NCI-H1105 treated with DMSO at 0.1 percent for 48 hours (cell line): Measurements from ENCODE around the gene GINS1.
"Not testable (repeated sequence)": the region's sequence is repeated elsewhere in the genome, so short reads cannot be mapped to it uniquely, and the experiment has no call there.

ENCODE experiments used
- DNase-seq: peaks from one replicate; lab custom pipeline; 2025; lab: John Stamatoyannopoulos, UW

Gene GINS1

GRCh38 chr20:25454153-25454900 is 46.9 kb downstream of the GINS1 start:
- DNase-seq: no peak

DNA sequence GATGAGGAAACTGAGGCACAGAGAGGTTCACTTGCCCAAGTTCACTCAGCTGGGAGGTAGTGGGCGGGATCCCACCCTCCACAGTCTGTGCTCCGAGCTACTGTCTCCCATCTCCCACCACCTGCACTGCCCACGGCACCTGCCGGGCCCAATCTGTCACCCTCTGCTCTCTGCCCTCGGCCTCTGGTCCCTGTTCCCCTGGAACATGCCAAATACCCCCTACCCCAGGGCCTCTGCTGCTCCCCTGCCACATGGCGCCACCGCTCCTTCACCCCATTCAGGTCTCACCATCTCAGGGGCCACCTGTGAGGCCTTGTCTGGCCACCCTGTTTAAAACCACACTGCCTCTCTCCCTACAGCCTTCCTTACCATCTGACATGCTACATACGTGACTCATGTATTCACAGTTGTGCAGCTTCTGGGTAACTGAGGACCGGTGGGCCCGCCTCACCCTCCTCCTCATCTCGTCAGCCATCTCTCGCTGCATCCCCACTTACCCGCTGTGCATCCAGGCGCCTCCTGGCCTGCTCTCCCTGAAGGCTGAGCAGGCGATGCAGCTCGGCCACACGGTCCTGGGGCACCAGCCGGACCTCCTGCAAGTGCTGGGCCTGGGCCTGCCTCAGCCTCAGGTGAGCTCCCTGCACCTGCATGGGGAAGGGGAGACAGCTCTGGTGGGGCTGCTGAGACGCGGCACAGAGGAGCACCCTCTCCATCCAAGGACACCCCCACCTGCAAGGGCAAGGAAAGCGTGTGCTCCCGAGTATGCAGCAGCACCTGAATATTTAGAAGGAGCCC is 50.6 kb downstream of the GINS1 start:
- DNase-seq: no peak

DNA sequence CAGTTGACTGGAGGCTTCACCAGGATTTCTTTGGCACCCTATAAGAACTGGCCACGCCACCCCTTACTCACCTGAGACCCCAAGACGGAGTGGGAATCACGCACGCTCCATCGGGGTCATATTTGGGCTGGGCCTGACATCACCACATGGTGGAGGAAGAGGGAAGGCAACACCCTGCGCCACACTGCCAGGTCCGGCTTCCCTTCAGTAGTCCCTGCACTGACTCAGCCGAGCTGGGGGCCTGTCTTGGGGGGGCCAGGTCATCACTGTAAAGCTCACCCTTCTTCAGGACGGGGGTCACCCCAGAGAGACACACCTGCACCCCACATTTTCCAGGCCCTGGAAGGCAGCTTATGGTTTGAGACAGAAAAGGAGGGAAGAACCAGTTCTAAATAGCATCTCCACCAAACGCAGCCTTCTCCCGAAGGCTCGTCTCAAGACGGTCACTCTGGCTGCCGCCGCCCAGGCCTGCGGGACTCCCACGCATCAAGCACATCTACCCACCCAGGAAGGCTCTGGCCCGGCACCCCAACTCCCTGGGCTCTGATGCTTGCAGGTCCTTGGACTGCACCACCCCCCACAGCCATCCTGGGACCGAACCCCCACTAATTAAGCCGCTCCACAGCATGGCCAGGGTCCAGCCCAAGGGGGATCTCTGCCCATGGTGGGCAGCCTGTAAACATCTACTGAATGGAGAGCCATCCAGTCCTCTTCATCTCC is 51.8 kb downstream of the GINS1 start:
- DNase-seq: no peak

DNA sequence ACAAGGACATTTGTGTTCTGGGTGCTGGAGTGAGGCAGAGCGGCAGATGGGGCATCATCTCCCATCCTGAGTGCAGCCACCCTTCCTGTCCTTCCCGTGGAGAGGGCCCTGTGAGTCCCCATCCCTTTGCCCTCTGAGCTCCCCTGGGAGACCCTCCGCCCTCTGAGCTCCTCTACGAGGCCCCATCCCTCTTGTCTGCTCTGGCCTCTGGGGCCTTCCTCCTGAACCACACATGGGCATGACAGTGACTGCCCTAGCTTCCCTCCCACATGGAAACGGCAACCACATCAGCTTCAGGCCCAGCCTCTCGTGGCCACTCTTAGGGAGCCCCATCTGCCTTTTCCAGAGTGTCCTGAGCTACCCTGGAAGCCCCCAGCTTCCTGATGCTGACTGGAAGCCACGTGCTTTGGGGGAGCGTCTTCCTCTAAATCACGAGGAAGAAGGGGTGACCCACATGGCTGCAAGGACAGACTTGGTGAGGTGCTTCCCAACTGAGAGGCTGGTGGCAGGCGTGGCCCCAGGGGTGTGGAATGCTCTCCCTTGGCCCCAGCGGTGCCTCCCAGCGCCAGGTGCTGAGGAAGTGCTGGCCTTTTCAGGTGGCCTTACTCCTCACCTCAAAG is 52.6 kb downstream of the GINS1 start:
- no peak for DNase-seq

DNA sequence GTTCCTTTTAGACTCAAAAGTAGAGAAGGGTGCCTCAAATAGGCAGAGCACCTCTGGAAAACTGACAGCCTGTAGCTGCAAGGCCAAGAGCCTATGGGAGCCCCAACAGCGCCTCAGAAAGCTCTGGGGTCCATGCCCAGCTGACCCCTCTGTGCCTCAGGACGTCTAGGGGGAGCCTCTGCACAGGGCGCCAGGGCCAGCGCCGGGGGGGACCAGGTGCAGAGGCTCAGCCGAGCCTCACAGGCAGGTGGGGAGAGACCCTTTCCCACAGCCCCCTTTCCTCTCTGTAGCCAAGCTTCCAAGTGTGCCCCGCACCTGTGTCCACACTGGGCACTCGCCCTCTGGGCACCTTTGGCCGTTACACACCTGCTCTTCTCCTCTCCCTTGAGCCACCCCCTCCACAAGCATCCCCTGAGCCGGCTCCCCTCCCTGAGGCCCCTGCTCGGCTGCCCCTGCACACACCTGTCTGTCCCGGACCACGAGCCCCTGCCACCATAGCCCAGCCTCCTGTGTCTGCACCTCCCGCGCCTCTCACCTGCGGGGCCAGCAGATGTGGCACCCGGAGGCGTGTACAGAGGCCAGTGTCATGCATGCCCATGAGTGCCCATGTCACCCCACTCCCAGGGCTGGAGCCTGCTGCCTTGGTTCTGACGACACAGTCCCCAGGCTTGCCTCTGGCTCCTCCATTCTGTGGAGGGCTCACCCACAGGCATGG is 53.2 kb downstream of the GINS1 start:
- DNase-seq: no peak

GRCh38 chr20:25461281-25461650 is 53.8 kb downstream of the GINS1 start:
- no peak for DNase-seq

DNA sequence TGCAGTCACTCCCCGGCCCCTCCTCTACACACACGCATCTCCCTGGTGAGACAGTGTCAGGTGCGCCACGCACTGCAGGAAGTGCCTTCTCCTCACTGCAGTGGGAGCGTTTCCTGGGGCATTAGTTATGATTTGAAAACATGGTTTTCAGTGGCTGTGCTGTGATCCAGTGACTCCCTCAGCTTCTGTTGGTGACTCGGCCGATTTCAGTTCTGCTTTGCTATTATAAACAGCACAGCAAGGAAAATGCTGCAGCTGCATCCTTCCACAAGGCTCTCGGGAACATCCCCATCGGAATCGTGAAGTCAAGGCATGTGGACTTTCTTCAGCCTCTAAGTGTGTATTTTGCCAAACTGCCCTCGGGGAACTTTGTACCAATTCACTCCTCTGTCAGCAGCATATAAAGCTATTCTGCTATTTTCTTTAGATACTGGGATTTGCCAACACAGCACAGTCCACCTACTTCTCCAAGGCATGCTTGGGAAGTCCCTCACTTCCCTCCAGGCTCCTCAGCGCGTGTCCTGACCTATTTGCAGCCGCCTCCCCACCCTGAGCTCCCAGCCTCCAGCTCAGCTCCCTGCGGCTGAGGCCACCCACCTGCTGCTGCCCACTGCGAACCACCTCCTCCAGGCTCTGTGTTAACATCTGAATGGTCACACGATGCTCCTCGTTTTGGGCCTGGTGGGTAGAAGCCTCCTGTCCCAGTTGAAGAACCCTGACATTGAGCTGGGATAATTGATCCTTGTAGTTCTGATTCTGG is 54.5 kb downstream of the GINS1 start:
- no peak for DNase-seq

DNA sequence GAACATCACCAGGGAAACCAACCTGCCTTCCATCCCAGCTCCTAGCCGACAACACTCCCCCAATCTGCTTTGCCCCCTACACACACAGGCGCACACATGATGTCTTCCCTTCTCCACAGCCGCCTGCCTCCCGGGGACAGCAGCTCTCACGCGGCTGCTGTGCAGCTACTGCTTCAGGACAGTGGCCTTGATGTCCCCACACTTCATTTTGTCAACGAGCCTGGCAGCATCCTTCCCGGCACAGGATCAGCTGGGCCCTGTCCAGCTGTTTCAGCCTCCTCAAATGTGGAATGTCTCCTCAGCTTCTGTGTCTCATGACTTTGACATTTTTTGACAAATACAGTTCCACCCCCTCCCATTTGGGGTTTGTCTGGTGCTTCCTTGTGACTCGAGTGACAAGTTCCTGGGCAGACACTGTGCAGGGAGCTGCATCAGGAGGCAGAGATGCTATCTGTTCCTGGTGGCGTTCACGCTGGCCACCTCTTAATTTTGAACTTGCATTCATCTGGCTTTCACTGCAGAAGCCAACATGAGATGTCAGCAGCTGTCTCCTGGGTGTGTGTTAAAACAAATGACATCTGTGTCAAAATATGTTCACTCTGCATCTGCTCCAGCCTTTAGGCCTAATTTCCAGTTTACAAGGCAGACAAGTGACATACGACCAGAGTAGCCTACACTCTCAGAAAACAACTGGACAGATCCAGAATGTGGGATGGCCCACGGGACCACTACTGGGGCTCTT is 57.2 kb downstream of the GINS1 start:
- no peak for DNase-seq

DNA sequence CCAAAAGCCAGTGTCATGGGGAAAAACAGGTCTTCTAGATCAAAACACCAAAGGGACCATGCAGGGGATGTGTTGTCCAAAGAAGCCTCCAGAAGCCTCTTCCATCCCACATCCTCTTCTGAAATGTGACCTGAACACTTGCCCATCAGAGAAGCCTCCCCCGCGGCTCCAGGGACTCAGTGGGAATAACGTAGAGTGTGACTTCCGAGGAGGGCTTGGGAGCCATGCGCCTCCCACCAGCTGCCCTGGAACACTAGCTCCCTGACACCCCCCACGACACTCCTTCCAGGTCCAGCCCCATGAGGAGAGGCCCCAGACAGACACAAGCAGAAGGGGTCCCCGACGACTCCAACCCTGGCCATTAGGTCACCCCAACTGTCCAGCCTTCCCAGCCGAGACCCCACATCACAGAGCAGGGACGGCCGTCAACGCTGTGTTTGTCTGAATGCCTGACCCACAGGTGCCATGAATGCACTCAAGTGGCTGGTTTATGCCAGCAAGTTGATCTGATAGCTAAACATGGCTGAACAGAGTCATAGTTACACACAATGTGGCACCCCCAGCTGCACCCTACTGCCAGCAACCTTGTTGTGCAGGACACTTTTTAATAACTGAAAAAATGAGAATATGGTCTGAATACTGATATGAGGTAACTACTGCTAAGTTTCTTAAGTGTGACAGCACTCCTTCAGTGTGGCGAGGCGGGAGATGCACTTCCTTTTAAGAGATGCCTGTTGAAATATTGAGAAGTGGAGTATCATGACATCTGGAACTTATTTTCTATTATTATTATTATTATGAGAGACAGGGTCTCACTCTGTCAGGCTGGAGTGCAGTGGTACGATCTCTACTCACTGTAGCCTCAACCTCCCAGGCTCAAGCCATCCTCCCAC is 58.0 kb downstream of the GINS1 start:
- no peak for DNase-seq

DNA sequence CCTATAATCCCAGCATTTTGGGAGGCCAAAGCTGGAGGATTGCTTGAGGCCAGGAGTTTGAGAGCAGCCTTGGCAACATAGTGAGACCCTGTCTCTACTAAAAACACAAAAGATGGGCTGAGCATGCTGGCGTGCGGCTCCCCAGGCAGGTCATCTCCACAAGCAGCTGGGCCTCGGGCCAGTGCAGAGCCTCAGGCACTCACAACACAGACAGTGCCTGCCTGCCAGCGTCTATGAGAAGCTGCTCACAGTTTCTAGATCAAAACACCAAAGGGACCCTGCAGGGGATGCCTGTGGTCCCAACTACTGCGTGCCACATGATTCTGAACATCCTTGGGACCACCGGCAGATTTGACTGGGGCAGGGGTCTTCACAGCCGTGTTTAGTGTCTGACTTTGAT is 59.4 kb downstream of the GINS1 start:
- no peak for DNase-seq

DNA sequence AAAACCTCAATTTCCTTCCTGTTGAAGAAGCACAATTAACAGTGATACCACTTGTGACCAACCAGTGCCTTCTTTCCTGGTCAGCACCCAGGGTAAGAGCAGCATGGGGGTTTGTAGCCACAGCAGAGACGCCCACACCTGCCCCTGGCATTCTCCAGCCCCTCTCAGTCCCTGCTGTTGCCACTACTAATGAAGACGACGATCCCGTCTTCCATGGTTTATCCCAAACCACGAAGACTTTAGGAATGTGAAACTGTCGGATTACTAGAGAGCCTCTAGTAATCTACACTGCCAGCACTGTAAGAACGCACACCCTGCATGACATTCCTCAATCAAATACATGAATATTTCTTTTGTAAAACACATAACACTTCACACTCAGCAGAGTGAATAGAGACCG is 60.0 kb downstream of the GINS1 start:
- DNase-seq: no peak

DNA sequence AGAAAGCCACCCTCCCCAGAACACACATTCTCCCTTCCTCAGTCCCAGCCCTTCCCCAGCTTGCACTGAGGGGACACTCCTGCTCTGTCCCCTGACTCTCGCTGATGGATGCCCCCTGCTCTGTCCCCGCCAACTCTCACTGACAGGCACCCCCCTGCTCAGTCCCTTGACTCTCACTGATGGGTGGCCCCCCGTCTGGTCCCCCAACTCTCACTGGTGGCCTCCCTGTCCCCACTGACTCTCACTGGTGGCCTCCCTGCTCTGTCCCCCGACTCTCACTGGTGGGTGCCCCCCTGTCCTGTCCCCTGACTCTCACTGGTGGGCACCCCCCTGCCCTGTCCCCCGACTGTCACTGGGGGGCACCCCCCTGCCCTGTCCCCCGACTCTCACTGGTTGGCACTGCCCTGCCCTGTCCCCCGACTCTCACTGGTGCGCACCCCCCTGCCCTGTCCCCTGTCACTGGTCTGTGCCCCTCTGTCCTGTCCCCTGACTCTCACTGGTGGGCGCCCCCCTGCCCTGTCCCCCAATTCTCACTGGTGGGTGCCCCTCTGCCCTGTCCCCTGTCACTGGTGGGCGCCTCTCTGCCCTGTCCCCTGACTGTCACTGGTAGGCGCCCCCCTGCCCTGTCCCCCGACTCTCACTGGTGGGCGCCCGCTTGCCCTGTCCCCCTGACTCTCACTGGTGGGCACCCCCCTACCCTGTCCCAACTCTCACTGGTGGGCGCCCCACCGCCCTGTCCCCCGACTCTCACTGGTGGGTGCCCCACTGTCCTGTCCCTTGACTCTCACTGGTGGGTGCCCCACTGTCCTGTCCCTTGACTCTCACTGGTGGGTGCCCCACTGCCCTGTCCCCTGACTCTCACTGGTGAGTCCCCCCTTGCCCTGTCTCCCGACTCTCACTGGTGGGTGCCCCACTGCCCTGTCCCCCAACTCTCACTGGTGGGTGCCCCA is 60.9 kb downstream of the GINS1 start:
- DNase-seq: no peak

- DNase-seq: no peak
These were observed 62.1 kb downstream of the GINS1 start for GRCh38 chr20:25469558-25469957.

DNA sequence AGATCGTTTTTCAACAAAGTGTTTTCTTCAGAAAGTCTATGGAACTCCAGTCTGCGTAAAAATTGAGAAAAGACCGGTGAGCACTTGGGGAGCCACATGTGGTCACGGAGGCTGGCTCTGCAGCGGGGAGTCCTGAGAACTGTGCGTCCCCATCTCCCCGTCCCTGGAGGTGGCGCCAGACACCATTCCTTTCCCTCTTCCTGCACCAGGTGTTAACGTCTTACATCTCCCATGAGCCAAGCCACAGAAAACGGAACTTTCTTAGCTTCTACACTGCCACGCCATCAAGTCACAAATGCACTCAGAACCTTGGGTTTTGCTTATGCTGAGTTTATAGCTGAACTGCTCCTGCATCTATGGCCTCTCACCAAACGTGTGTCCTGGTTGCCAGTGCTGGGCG is 62.6 kb downstream of the GINS1 start:
- peak; percentile 14 for DNase-seq

DNA sequence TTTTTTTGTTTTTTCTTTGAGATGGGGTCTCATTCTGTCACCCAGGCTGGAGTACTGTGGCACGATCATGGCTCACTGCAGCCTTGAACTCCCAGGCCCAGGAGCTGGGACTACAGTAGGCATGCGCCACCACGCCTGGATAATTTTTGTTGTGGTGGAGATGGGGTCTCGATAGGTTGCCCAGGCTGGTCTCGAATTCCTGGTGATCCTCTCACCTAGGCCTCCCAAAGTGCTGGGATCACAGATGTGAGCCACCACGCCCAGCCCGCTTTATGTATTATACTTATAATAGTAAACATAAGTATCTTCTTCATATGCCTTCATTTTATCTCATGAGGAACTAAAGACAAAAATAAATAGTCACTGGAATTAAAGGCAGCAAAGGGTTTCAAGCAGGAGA is 63.5 kb downstream of the GINS1 start:
- DNase-seq: no peak

GRCh38 chr20:25473297-25473696 is 65.8 kb downstream of the GINS1 start:
- DNase-seq: not testable (repeated sequence)

DNA sequence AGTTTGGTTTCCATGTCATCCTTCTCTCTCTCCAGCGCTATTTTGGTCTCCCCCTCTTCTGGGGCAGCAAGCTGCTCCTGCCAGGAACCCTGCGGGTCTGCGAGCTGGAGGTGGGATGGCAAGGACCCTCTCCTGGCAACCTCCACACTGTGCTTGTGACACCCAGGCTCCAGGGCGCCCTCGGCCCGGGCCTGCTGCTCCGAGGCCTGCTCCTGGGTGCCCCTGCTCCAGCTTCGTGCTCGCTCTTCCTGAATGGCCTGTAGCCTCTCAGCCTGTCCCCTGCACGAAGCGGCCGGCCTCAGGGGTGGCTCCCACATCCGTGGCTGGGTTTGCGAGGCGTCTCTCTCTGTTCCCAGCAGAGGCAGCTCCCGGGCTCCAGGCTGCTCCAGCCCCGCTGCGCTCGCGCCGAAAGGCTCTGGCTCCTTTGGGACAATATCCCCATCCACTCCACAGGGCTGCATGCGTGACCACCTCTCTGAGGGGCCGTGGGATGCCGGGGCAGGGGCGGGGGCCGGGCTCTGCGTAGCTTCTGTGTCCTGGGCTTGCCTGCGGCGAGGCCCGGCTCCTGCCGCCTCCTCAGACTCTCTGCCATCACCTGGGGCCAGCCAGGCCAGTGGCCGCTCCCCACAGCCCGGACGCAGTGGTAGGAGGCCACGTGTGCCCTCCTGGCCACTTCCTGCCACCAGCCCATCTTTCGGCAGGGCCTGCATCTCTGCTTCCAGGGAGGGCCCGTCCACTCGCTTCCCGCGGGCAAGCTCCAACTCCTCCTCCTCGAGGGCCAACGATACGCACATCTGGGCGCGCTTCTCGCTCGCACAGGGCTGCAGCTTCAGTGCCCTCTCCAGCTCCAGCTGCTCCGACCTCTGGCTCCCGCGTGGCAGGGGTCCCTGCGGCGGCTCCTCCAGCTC is 68.9 kb downstream of the GINS1 start:
- no peak for DNase-seq
